IMR-90 (cell line): Measurements from ENCODE around the gene ADAM33. TPM values are rescaled to one million over a fixed set of nuclear protein-coding genes. Genes with fewer than 3 reads are reported as not detected.

Source experiments
- ATAC-seq: fragments of 200-7000 bp; cut with Tn5 transposase; 2 replicates; pipeline ENCODE4 v1.9.1; 2020; ENCODE audit warnings: low read depth, mild to moderate bottlenecking, moderate library complexity
- BruUV-seq: library from RNA; stranded (reverse); fragments of 400-500 nt; replicated peaks from 2 replicates; lab custom pipeline; 2021; lab: Mats Ljungman, UMichigan
- CTCF ChIA-PET: fragments of 300-600 bp; formaldehyde crosslinking; extraction: SDS; loops from one replicate; lab custom pipeline; 2021; ENCODE audit warnings: antibody characterized with exemption; lab: Yijun Ruan, JAX
- POLR2A ChIA-PET: fragments of 300-600 bp; sonication (Branson Sonifier 250); formaldehyde crosslinking; loops from one replicate; lab custom pipeline; 2022; ENCODE audit warnings: antibody characterized with exemption; ENCODE audit not compliant: unreplicated experiment; lab: Charles Lee
- DNase-seq: peaks from one replicate; pipeline ENCODE4 v3.0.0; 2013
- H2AFZ ChIP-seq: replicated peaks from 2 replicates; pipeline ENCODE3; 2013; ENCODE audit warnings: low read length, mild to moderate bottlenecking; ENCODE audit not compliant: poor library complexity
- H2AK5ac ChIP-seq: 2 replicates; pipeline ENCODE4 v1.6.1; 2013; ENCODE audit warnings: low read depth, low read length, inconsistent platforms
- H2AK9ac ChIP-seq: replicated peaks from 2 replicates; pipeline ENCODE3; 2013; ENCODE audit warnings: mild to moderate bottlenecking, low read depth, low read length, moderate library complexity; ENCODE audit not compliant: poor library complexity
- H2BK120ac ChIP-seq: 2 replicates; pipeline ENCODE4 v1.6.1; 2013; ENCODE audit warnings: low read depth, low read length, inconsistent platforms
- H2BK15ac ChIP-seq: 3 replicates; pipeline ENCODE4 v1.6.1; 2013; ENCODE audit warnings: low read depth, low read length, inconsistent platforms
- H2BK20ac ChIP-seq: 2 replicates; pipeline ENCODE4 v1.6.1; 2013; ENCODE audit warnings: low read depth, mild to moderate bottlenecking, inconsistent platforms, low read length, moderate library complexity
- H2BK5ac ChIP-seq: 2 replicates; pipeline ENCODE4 v1.6.1; 2013; ENCODE audit warnings: mild to moderate bottlenecking, low read depth, low read length, inconsistent platforms; ENCODE audit not compliant: poor library complexity, severe bottlenecking
- H3K14ac ChIP-seq: replicated peaks from 2 replicates; pipeline ENCODE4 v1.6.1; 2013; ENCODE audit warnings: low read depth, low read length, inconsistent platforms
- H3K18ac ChIP-seq: 2 replicates; pipeline ENCODE4 v1.6.1; 2013; ENCODE audit warnings: low read depth, low read length, control low read depth
- H3K23ac ChIP-seq: 2 replicates; pipeline ENCODE4 v1.6.1; 2013; ENCODE audit warnings: low read depth, low read length, inconsistent platforms
- H3K27ac ChIP-seq: 2 replicates; pipeline ENCODE4 v1.5.1; 2013; ENCODE audit warnings: mild to moderate bottlenecking, control low read depth, low read length; ENCODE audit not compliant: insufficient read depth
- H3K27me3 ChIP-seq: 2 replicates; pipeline ENCODE4 v1.6.1; 2013; ENCODE audit warnings: low read length; ENCODE audit not compliant: control insufficient read depth, insufficient read depth
- H3K36me3 ChIP-seq: 2 replicates; pipeline ENCODE4 v1.6.1; 2013; ENCODE audit warnings: low read length, mixed read lengths; ENCODE audit not compliant: control insufficient read depth, insufficient read depth
- H3K4ac ChIP-seq: 2 replicates; pipeline ENCODE4 v1.6.1; 2013; ENCODE audit warnings: low read depth, low read length, inconsistent platforms
- H3K4me1 ChIP-seq: 2 replicates; pipeline ENCODE4 v1.6.1; 2013; ENCODE audit warnings: low read length, mixed read lengths; ENCODE audit not compliant: control insufficient read depth, insufficient read depth
- H3K4me2 ChIP-seq: 2 replicates; pipeline ENCODE4 v1.6.1; 2013; ENCODE audit warnings: low read depth, mild to moderate bottlenecking, control low read depth, low read length, moderate library complexity
- H3K4me3 ChIP-seq: 2 replicates; pipeline ENCODE4 v1.5.1; 2013; ENCODE audit warnings: low read depth, mild to moderate bottlenecking, control low read depth, low read length, moderate library complexity; ENCODE audit not compliant: insufficient read depth
- H3K56ac ChIP-seq: 2 replicates; pipeline ENCODE4 v1.6.1; 2013; ENCODE audit warnings: low read length, inconsistent platforms; ENCODE audit not compliant: insufficient read depth; ENCODE audit errors: extremely low read depth
- H3K79me1 ChIP-seq, 2 experiments: 2 replicates each; pipeline ENCODE4 v1.6.1; 2013; ENCODE audit warnings: low read length in 2 of 2, inconsistent platforms in 1 of 2, low read depth in 1 of 2
- H3K9ac ChIP-seq: 2 replicates; pipeline ENCODE4 v1.6.1; 2013; ENCODE audit warnings: low read depth, low read length, control low read depth
- H3K9me1 ChIP-seq: 2 replicates; pipeline ENCODE4 v1.6.1; 2013; ENCODE audit warnings: low read length, inconsistent platforms; ENCODE audit not compliant: insufficient read depth
- H3K9me3 ChIP-seq: 2 replicates; pipeline ENCODE4 v1.6.1; 2013; ENCODE audit warnings: low read length; ENCODE audit not compliant: control insufficient read depth, insufficient read depth
- H4K20me1 ChIP-seq: 2 replicates; pipeline ENCODE4 v1.6.1; 2013; ENCODE audit warnings: low read length, inconsistent platforms; ENCODE audit not compliant: insufficient read depth
- H4K5ac ChIP-seq: 2 replicates; pipeline ENCODE4 v1.6.1; 2013; ENCODE audit warnings: mild to moderate bottlenecking, low read depth, low read length, control low read depth
- H4K8ac ChIP-seq, 2 experiments: 2 replicates each; pipeline ENCODE4 v1.6.1; 2013; ENCODE audit warnings: low read depth in 2 of 2, low read length in 2 of 2, control low read depth in 1 of 2, inconsistent platforms in 1 of 2
- H4K91ac ChIP-seq: 2 replicates; pipeline ENCODE4 v1.6.1; 2013; ENCODE audit warnings: low read depth, low read length, inconsistent platforms; ENCODE audit not compliant: insufficient read depth
- FOS ChIP-seq: fragments of 150-350 bp; IDR thresholded peaks from 2 replicates; pipeline ENCODE4 v1.6.1; 2016; ENCODE audit warnings: low read depth, low read length
- MAZ ChIP-seq: IDR thresholded peaks from 2 replicates; pipeline ENCODE4 v1.6.1; 2012; ENCODE audit warnings: low read depth, mild to moderate bottlenecking, low read length, improper control_type of control experiment, moderate library complexity, borderline replicate concordance
- NFE2L2 ChIP-seq: fragments of 150-350 bp; IDR thresholded peaks from 2 replicates; pipeline ENCODE4 v1.6.1; 2016; ENCODE audit warnings: low read depth, mild to moderate bottlenecking, low read length
- RFX5 ChIP-seq: IDR thresholded peaks from 2 replicates; pipeline ENCODE4 v1.8.0; 2012; ENCODE audit warnings: low read depth, mild to moderate bottlenecking, low read length, moderate library complexity
- USF2 ChIP-seq: fragments of 150-350 bp; IDR thresholded peaks from 2 replicates; pipeline ENCODE4 v1.6.1; 2017; ENCODE audit warnings: mild to moderate bottlenecking, antibody characterized with exemption, low read length, low read depth
- WGBS, 2 experiments: methylation state at CpG; one replicate each; pipeline versions ENCODE4 v1.1.5 to v1.1.7; 2013; ENCODE audit warnings: missing lambda C conversion rate in 2 of 2; ENCODE audit not compliant: insufficient read length in 1 of 2; ENCODE audit errors: extremely low coverage in 2 of 2; 5-methylcytosine and 5-hydroxymethylcytosine counted together
- dilution Hi-C: fragments of 300-500 bp; cut with HindIII; formaldehyde crosslinking; loops from one replicate; pipeline ENCODE4 v1.14.3; 2018; ENCODE audit warnings: low sequenced_read_pairs; ENCODE audit not compliant: unreplicated experiment
- in situ Hi-C: fragments of 300-500 bp; cut with MboI; formaldehyde crosslinking; loops from 3 replicates; pipeline ENCODE4 v1.14.3; 2019; ENCODE audit warnings: low sequenced_read_pairs, inconsistent platforms, mixed read lengths
- intact Hi-C: fragments of 100-400 bp; cut with micrococcal nuclease; formaldehyde crosslinking; loops from 2 replicates; pipeline ENCODE4 v1.10.0; 2022
- polyA plus RNA-seq, 3 experiments: library from polyadenylated mRNA; depleted of rRNA; stranded (reverse); fragments of >200 nt; gene quantifications; 2 replicates each; pipeline ENCODE4 v1.2.3, GENCODE V29; 2012; ENCODE audit warnings: low replicate concordance in 1 of 3
- total RNA-seq: library from RNA; depleted of rRNA; stranded (reverse); fragments of >200 nt; gene quantifications from 2 replicates; pipeline ENCODE4 v1.2.3, GENCODE V29; 2012

ADAM33 gene
- total and polyA plus RNA-seq, 2 of the 4 experiments (the other 2 are of a cell fraction) = 0.18 to 1.7 TPM

DNA sequence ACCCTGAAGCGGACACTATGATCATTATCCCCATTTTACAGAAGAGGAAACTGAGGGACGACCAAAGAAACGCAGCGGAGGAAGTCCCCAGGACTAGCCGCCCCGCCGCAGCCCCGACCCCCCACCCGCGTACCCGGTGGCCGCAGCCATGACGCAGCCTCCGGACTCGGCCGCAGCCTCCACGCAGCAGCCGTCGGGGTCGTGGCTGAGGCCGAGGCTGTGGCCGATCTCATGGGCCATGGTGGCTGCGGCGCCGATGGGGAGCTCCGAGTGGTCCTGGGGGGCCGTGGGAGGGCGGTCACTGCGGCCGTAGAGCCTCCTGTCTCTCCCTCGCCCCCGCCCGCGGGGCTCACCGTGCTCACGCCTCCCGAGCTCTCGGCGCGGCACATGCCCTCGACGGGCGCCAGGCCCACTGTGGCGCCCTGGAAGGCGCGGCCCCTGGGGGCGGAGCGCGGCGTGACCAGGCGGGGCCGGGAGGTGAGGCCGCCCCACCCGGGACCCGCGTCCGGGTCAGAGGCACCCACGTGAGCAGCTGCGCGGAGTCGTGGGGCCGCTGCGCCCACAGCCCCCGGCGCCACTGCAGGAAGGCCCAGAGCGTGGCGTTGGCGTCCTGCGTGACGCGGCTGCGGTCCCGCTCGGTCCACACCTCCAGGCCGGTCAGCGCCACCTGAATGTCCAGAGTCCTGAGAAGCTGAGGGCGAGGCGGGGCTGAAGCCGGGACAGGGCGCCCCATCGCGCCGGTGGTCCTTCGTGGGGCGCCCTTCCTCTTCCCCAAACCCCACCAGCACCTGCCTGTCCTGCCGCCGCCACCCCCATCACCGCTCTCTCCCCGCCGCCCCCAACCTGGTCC lies 8.4 kb downstream of the ADAM33 start:
- H2BK15ac ChIP-seq = no peak overlapping the region
- H4K20me1 ChIP-seq = no peaks in the 10 kb centered on the region
- no peak overlapping the region for H3K23ac ChIP-seq
- H3K14ac ChIP-seq = no peak overlapping the region
- H3K9ac ChIP-seq = no peak overlapping the region
- no peak overlapping the region for H2AFZ ChIP-seq
- H3K4me1 ChIP-seq = peaks cover 5% of the 10 kb centered on the region; the same call in 1 of the 2 replicates
- H3K4ac ChIP-seq = no peak overlapping the region
- ChIA-PET CTCF (no interaction called here), POLR2A (no interaction called here)
- no peaks in the 10 kb centered on the region for H3K9me3 ChIP-seq
- no peak overlapping the region for H2BK20ac ChIP-seq
- H4K8ac ChIP-seq = no peak overlapping the region
- H4K5ac ChIP-seq = no peak overlapping the region
- H3K79me1 ChIP-seq = no peaks in the 10 kb centered on the region
- no peak overlapping the region for H3K4me2 ChIP-seq
- H2AK9ac ChIP-seq = no peak overlapping the region
- no peak overlapping the region for H3K56ac ChIP-seq
- dilution Hi-C loops = no loop called here
- H4K91ac ChIP-seq = no peak overlapping the region
- no peaks in the 10 kb centered on the region for H3K9me1 ChIP-seq
- H3K27ac ChIP-seq = no peak overlapping the region
- H3K18ac ChIP-seq = no peak overlapping the region
- DNase-seq = no peak
- H2BK5ac ChIP-seq = no peak overlapping the region
- BruUV-seq = no TSS peak
- H3K4me3 ChIP-seq = no peak overlapping the region
- no peak for ATAC-seq
- H3K27me3 ChIP-seq = peaks cover 56% of the 10 kb centered on the region
- no peak for TF ChIP-seq USF2
- TF ChIP-seq NFE2L2 = no peak
- TF ChIP-seq MAZ = no peak
- TF ChIP-seq FOS = no peak
- no peak for TF ChIP-seq RFX5
- in situ Hi-C loops = no loop called here
- H2BK120ac ChIP-seq = no peak overlapping the region
- 40% methylated on average over 61 of the region's 90 CpGs; no CpG with 5 or more reads in 1 of the 2 experiments for WGBS, 2 experiments
- intact Hi-C loops = loop anchor here (10.0 kb wide), 1 partner anchor 411 kb away; no protein-coding TSS in a partner anchor
- H3K36me3 ChIP-seq = no peaks in the 10 kb centered on the region
- no peak overlapping the region for H2AK5ac ChIP-seq
